ENCODE results near the gene ATRIP.

Gene ATRIP

DNA sequence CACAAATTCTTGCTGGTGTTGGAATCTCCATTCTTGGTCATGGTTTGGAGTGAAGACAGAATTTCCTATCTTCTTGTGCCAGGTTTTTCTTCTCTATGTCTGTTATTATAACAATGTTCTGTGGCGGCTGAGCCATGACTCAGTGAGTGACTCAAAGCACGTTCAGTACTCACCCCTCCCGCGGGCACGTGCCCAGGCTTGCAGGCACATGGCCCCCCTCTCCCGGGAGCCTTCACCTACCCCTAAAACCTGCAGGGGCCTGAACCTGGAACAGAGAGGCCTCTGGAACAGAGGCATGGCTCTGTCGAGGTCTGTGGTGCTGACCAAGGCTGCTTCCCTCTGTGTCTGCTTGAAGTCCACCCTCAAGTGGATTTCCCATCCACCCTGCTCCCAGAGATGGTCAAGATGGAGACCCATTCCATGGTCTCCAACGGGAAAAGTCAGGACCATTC lies 44.2 kb upstream of the ATRIP start:
- in situ Hi-C loops (cut with HindIII; ENCODE audit: low pct_ligation_motif_present, low sequenced_read_pairs) = no loop called here
- Histone ChIP-seq H3K27ac (no peak overlapping the region), H3K36me3 (replicated peaks) (no peaks in the 10 kb centered on the region), H3K27me3 (replicated peaks) (no peaks in the 10 kb centered on the region), H3K4me3 (ENCODE audit: low read depth, low read length) (no peak overlapping the region)
- DNase-seq = peak; percentile 89
- TF ChIP-seq, protein P1, sequence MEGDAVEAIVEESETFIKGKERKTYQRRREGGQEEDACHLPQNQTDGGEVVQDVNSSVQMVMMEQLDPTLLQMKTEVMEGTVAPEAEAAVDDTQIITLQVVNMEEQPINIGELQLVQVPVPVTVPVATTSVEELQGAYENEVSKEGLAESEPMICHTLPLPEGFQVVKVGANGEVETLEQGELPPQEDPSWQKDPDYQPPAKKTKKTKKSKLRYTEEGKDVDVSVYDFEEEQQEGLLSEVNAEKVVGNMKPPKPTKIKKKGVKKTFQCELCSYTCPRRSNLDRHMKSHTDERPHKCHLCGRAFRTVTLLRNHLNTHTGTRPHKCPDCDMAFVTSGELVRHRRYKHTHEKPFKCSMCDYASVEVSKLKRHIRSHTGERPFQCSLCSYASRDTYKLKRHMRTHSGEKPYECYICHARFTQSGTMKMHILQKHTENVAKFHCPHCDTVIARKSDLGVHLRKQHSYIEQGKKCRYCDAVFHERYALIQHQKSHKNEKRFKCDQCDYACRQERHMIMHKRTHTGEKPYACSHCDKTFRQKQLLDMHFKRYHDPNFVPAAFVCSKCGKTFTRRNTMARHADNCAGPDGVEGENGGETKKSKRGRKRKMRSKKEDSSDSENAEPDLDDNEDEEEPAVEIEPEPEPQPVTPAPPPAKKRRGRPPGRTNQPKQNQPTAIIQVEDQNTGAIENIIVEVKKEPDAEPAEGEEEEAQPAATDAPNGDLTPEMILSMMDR (IDR thresholded peaks at IDR 0.05; ENCODE audit: low read depth, low read length, missing control alignments) = no peak

DNA sequence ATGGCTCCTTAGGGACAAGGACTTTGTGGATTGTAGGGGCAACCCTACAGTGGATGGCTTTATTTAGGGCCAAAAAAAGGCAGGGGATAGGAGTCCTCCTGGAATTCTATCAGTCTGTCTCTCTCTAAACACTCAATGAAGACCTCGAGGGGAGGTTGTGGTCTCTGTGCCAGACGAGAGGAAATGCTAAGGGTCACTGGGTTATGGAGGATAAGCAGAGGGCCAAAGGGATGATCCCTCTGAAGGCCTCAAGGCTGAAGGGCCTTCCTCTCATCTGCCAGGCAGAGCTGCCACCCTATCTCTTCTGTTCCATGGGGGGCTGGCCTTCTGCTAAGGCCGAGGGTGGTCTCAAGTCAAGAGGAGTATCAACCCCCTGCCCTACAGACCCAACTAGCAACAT lies 43.6 kb upstream of the ATRIP start:
- Histone ChIP-seq H3K4me3 (ENCODE audit: low read depth, low read length) (no peak overlapping the region), H3K27me3 (replicated peaks) (no peaks in the 10 kb centered on the region), H3K36me3 (replicated peaks) (no peaks in the 10 kb centered on the region), H3K27ac (no peak overlapping the region)
- TF ChIP-seq, protein P1 (IDR thresholded peaks at IDR 0.05; ENCODE audit: low read depth, low read length, missing control alignments) = no peak
- in situ Hi-C loops (cut with HindIII; ENCODE audit: low pct_ligation_motif_present, low sequenced_read_pairs) = no loop called here
- DNase-seq = no peak

DNA sequence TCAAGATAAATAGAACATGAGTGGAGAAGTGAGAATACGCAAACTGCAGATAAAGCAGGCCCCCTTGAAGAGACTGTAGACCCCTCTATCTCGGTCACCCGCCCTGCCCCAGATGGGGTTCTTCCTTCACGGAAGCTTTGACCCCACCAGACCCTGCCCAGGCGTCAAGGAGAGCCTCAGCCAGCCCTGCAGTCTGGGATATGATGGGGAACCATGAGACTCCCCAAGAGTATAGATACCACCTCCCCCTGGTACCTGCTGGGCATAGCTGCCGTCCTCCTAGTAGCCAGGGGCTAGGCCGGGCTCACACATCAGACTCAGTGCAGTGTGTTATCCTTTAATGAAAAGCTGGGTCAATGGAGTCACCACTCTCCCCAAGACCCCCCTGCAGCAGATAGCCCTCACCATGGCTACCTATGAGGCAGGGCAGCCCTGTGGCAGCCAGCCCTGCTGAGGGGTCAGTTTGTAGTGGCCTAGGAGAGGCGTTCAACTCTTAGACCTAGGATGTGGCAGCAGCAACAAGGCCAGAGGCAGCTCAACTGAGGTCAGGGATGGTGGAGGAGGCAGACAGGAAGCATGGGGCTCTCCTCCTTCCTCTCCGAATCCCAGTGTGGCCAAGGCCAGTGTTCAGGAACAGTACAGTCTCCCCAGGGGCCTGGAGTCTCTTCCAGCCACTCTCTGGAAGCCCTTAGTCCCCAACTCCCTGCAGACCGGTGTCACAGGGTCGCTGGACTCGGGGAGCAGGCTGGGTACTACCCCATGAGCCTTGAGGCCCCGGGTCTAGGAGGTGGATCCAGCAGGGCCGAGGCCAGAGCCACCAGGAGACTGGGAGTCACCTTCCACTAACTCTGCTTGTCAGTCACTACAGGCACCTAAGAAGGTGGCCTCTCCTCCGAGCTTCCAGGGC lies 42.8 kb upstream of the ATRIP start:
- TF ChIP-seq, protein P1 (IDR thresholded peaks at IDR 0.05; ENCODE audit: low read depth, low read length, missing control alignments) = no peak
- no peaks in the 10 kb centered on the region for H3K36me3 ChIP-seq (replicated peaks)
- no peak overlapping the region for H3K27ac ChIP-seq
- H3K4me3 ChIP-seq (ENCODE audit: low read depth, low read length) = no peak overlapping the region
- DNase-seq = no peak
- no peaks in the 10 kb centered on the region for H3K27me3 ChIP-seq (replicated peaks)
- in situ Hi-C loops (cut with HindIII; ENCODE audit: low pct_ligation_motif_present, low sequenced_read_pairs) = no loop called here

DNA sequence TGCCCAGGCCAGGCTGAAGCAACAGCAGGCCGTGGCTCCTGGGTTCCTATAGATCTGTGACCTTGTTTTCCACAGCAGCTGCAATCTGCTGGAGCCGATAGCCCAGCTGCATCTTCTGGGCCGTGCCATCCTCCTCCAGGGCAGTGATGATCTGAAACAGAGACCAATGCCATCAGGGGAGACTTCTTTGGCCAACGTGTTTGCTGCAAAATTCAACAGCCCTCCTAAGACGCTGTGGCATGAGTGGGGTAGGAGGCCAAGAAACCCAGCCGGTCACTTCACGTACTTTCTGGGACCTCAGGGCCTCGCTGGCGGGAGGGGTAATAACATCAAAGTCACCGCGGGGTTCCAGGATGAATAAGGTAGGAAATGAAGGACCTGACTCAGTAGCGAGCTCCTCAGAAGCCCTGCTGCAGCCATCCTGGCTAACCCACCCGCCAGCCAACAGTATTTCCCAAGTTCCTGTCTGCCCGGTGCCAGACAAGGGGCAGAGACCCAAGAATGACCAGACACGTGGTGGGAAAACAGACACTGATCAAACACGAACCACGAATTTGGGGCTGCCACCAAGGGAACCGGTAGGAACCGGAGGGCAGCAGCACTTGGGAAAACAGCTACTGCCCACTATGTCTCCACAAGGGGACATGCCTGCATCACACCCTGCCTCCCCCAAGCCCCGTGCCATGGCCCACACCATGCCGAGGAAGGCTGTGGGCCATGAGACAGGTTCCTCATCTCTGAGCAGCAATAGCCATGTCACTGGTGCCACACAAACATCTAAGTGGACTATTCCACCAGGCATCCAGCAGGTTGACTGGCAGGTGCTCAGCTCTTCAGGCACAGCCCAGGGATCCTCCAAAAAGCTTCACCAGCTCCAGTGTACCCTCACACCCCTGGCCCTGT lies 41.8 kb upstream of the ATRIP start:
- in situ Hi-C loops (cut with HindIII; ENCODE audit: low pct_ligation_motif_present, low sequenced_read_pairs) = no loop called here
- Histone ChIP-seq H3K36me3 (replicated peaks) (no peaks in the 10 kb centered on the region), H3K4me3 (ENCODE audit: low read depth, low read length) (no peak overlapping the region)

DNA sequence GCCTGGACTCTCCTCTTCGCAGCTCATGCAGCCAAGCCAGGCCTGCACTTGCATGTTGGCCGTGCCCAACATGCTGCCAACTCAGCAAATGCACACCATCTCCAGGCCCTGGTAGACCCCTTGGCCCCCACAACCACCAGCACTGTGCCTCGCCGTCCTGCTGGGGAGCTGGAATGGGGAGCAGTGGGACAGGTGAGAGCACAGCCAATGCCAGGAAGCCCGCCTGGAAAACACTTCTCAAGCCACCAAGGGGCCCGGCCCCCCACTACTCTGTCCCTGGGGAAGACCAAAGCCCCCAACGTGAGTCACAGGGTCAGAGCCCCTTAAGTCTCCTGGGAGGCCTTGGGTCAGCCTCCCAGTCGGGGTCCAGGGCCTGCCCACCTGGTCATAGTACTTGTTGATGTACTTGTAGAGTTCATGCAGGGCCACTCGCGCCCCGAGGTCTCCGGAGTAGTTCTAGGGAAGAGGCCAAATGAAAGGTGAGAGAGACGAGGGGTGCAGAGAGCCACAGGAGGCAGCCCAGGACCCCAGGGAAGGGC lies 41.1 kb upstream of the ATRIP start:
- TF ChIP-seq, protein P1 (IDR thresholded peaks at IDR 0.05; ENCODE audit: low read depth, low read length, missing control alignments) = no peak
- no peaks in the 10 kb centered on the region for H3K27me3 ChIP-seq (replicated peaks)
- in situ Hi-C loops (cut with HindIII; ENCODE audit: low pct_ligation_motif_present, low sequenced_read_pairs) = no loop called here
- DNase-seq = no peak
- H3K27ac ChIP-seq = no peak overlapping the region
- H3K36me3 ChIP-seq (replicated peaks) = no peaks in the 10 kb centered on the region
- no peak overlapping the region for H3K4me3 ChIP-seq (ENCODE audit: low read depth, low read length)

More for the DNA sequence above, 41.8 kb upstream of the ATRIP start:
- Histone ChIP-seq H3K27ac (no peak overlapping the region), H3K27me3 (replicated peaks) (no peaks in the 10 kb centered on the region)
- TF ChIP-seq, protein P1 (IDR thresholded peaks at IDR 0.05; ENCODE audit: low read depth, low read length, missing control alignments) = no peak
- no peak for DNase-seq
